Stimulated activated CD4-positive, alpha-beta T cell treated with anti-CD3 and anti-CD28 coated beads, Interleukin-12 subunit alpha, Interleukin-12 subunit beta, amount 100 ng/mL, for 24 hours (primary cell): Measurements from ENCODE around the gene CTBP2.

Source experiments
- DNase-seq, 2 experiments: peaks; one replicate each; pipeline ENCODE4 v3.0.0-alpha.2; 2020; ENCODE audit warnings: low read depth in 2 of 2

Gene CTBP2

DNA sequence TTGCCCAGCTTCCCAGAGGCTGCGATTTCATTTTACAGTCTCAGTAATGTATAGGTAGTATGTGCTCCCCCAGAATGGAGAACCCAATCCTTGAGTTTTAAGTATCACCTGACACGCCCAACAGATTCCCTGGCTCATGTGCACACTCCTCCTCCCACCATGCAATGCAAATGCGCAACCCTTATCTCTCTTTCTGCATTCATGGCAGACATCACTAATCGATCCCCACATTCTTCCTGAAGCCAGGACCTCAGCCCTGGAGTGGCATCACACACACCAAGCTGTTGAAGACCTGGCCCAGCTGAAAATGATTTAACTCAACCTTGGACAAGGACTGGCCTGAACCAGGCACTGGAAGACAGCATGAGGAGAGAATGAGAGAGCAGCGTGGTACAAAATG is 150.0 kb downstream of the CTBP2 start:
- no peak for DNase-seq

DNA sequence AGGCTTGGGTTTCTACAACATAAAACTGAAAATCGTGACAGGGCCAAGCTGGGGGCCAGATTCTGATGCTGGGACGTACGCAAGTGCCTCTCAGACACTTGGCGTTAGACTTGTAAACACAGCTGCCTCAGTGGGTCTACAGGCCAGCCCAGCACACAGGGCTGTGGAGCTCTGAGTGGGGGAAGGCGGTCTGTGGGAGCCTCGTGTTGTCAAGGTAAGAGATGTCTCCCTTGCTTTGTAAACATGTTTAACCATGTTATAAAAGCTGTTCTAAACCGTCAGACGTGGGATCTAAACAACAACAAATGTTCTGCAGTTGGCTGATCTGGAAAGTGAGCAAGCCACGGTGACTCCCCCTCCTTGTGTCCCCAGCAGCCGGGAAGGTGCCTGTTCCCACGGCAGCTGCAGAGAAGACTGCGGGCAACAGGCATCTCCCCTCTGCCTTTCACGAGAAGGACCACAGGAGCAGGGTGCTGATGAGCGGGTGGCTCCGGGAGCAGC is 150.7 kb downstream of the CTBP2 start:
- no peak for DNase-seq

DNA sequence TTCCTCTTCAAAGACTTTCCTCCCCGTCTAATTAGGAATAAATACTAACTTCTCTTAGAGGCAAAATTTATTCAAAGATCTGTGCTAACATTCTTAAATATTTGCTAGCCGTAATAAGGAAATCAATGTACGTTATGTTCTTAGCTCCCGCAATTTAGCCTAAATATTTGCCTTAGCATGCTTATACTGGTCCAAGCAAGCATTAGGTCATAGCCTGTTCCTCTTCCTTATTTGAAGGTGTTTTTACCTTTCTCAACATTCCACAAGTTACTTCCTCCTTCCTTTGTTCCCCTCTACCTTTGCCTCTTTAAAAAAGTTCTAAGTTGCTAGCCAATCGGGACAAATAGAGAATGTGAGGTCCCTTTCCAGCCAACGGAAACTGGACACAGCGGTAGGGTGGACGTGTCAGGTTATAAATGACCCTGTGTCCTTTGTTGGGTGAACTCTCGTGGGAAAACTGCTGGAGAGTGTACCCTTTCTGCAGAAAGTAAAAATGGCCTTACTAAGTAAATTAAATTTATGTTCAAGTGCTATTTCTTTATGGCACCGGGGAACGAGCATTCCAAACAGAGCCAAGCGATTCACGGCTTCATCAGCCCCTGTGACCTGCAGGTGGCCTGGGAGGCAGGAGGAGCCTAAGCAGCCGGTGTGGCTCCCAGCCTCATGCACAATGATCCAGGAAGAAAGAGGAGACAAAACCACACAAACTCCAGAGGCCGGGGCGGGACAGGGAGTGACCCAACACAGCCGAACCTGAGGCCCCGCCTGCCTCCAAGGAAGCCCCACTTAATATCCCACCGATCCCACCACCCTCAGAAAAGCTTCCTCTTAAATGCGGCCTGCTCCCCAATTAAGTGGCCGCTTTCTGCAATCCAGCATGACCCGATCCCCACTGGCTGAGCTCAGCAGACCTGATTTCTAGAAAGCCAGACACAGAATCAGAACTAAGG is 151.4 kb downstream of the CTBP2 start:
- DNase-seq: no peak

DNA sequence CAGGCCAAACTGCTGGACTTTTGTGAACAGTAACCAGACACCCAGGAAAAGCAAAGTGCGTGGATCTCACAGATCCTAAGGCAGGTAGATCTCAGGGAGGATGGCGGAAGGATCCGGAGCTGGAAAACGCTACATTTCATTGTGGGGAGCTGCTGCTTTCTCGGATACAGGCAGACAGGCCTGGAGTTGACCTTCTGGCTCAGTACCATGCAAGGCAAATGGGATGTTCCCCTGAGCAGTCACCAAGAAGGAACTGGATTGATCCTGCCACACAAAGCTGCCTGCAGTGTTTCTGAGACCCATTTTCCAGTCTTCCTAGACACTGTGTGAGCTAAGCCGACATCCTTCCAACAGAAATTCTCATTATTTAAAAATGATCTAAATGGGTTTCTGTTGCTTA is 152.9 kb downstream of the CTBP2 start:
- no peak for DNase-seq

DNA sequence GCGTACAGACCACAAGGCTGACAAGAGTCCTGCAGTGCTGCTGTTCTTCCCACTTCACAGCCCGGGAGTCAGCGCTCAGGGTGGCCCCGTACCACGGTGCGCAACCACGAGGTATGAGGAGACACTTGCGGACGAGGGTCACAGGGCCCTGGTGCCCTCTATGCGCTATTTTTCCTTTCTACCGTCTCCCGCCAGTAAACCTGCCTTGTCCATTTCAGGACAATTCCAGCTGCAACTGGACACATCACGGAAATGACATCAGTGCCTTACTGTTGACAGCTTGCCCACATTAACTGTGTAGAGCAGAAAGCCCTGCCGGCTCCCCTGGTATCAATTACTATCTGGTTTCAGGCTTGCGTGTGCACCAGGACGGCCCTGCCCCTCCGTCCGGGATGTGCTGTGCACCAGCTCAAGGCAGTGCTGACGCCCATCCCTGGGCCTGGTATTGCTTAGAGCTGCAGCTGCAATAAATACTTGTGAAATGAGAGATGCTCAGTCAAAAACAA is 153.4 kb downstream of the CTBP2 start:
- DNase-seq: no peak

DNA sequence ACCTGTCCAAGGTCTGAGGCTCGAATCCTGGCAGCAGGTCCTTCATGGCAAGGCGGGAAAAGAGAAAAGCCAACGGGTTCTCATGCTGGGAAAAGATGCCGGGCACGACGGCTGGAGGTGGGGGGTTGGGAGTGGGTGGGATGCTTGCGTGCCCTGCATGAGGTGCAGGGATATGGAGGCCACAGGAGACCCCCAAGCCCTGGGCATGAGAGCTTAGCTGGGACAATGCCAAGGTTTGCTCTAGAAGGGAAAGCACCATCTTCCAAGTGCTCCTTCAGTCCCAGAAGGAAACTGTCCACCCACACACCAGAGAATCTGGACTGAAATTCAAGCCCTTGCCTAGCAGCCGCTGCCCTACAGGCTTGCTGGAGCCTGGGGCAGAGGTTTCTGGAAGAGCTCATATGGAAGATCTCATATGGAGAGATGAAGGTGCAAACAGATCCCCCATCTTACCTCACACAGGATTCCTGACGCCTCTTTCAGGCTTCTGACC is 154.1 kb downstream of the CTBP2 start:
- no peak for DNase-seq

DNA sequence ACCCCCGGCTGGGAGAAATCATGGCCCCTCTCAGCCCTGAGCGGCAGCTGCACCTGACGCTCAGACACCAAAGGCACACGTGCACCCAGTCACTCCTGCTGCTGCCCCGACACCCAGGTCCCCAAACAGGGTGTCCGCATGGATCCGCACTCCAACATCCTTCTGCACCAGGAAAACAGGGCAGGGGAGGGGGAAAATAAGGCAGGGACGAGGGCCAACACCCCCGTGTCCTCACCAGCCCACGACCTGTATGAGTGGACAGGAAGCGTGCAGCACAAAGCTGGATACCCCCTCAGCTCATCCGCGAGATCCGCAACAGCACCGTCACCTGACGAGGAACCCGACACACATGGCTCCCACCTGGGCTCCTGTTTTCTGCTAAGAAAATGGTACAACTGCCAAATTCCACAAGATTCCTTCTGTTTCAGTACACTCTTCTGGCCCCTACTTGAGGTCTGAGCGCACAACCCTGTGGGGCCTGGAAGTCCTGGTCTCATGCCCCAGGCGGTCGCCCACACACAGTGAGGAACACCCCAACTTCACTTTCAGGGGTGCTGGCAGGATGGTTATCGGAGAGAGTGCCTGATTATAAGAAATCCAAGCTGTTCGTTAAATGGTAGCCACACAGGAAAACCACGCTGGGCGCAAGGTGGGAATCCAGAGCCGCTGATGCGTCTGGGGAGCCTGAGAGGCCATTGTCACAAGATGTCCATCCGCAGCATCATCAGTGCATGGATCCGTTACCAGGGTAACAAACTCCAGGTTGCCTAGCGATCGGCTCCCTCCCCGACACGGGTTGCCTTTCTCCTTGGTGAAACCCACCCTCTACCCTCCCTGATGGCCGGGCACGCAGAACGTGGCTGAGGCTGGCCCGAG is 154.8 kb downstream of the CTBP2 start:
- no peak for DNase-seq

DNA sequence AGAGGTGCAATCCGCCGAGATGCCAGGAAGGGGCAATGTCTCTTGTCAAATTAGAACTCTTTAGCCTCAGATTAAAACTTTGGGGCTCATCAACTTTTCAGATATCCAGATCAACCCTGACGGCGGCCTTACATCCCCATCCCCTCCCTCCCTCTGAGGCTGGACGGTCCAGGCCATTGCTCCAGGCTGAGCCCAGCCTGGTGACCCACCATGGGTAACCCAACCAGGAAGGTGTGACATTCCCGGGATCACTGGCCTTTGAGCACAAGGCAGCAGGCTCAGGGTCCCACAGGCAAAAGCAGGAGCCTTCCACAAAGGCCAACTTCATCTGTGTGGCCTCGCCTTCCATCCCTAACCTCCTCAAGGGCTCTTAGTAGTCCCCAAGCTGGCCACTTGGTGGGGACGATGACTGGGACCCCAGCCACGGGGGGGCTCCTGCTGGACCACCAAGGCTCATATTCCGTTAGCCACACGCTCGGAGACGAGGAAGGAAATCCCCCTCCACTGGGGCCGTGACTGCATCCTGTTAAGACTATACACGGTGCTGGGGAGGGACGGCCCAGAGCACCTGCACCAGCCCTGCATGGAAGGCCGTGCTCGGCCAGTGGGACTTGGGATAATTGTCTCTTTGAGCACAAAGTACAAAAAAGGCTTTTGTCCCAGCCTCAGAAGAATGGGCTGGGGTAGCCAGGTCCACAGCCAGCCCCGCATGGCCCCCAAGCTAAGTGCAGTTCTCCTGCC is 155.6 kb downstream of the CTBP2 start:
- no peak for DNase-seq

DNA sequence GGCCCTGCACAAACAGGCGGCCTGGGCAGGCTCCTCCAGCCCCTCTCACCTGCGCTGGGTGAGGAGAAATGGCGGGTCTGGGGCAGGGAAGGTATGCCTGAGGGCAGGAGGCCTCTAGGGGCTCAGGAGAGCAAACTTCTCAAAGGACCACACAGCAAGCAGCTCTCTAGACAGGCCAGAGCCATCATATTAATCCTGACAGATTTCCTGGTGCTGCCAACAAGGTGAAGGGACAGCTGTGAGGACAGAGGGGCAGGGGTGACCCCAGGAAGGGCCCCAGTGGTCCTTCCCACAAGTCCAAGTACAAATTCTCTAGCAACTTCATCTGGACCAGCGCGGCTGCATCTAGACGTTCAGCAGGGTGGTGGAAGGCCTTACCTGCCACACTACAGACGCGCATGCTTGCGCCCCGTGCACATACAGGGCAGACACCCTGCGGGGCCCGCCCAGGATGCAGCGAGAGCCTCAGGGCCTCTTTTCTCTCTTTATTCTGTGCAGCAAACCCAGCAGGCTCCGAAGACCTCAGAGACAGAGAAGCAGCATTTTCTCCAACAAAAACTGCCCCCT is 156.4 kb downstream of the CTBP2 start:
- DNase-seq: no peak

DNA sequence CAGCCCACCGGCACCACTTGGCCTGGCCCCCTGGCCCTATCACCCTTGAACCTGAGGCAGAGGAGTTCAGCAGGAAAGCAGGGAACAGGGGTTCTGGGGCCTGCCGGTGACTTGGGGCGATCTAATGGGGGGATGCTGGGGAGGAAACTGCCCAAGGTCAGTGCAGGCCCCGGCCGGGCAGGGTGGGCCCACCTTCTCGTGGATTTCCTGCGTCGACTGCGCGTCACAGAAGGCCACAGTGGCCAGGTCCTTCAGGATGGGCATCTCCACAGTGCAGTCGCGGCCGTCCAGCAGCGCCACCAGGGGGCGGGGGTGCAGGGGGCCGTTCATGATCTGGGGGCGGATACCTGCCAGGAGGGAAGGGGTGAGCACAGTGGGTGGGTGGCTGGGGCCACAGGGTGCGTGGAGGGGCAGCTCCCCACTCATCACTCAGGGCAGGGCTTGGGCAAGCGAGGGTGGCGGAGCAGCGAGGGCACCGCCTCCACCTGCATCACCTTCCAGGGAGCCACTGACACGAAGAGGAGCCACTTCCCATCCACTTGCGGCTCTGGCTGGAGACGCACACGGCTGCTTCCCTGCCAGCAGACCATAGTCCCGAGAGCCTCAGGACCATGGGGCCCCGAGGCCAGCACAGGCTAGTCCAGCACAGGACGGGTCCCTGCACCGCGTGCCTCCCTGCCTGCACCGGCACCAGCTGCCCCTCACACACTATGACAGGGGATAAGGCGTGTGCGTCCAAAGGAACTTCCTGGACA is 157.0 kb downstream of the CTBP2 start:
- DNase-seq: no peak

DNA sequence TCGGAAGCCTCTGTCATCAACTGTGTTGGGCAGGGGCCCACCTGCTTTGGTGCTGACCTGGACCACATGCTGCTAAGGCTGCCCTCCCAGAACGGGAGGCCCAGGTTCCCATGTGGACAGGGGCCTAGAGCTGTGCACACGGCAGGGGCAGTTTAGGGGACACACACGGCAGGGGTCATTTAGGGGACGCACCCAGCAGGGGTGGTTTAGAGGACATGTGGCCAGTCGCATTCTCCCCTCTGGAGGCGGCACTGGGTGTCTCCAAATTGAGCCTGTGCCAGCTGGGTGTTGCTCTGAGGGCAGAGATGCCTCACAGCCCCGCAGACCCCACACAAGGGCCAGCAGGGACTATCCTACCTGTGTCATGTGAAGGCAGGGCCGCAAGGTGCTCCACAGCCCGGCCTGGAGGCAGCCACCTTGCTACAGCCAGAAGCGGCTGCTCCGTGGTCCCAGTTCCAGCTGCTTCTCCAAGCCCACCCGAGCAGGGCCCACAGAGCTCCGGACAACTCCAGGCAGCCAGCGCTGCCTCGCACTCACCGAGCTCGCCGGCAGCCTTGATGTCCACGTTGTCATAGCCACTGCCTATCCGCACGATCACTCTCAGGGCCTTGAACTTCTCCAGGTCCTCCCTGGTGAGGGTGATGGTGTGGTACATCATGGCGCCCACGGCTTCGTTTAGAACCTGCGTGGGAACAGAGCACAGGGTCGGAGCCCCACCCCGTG is 157.8 kb downstream of the CTBP2 start:
- no peak for DNase-seq

DNA sequence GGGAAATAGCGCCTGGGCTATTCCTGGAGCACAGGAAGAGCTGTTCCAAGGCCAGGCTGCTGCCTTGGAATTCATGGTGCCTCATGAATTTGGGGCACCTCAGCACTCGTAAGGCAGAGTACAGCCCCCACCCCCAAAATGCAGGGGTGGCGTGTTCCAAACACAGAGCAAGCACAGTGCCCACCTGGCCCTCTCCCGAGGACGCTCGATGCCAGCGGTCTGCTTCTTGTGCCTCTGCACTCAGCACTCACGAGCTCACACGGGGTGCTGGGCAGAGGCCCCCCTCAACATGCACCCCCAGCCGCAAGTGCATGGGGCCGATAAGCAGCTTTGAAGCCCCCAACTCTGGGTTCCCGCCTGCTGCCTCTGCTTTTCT is 158.3 kb downstream of the CTBP2 start:
- no peak for DNase-seq

DNA sequence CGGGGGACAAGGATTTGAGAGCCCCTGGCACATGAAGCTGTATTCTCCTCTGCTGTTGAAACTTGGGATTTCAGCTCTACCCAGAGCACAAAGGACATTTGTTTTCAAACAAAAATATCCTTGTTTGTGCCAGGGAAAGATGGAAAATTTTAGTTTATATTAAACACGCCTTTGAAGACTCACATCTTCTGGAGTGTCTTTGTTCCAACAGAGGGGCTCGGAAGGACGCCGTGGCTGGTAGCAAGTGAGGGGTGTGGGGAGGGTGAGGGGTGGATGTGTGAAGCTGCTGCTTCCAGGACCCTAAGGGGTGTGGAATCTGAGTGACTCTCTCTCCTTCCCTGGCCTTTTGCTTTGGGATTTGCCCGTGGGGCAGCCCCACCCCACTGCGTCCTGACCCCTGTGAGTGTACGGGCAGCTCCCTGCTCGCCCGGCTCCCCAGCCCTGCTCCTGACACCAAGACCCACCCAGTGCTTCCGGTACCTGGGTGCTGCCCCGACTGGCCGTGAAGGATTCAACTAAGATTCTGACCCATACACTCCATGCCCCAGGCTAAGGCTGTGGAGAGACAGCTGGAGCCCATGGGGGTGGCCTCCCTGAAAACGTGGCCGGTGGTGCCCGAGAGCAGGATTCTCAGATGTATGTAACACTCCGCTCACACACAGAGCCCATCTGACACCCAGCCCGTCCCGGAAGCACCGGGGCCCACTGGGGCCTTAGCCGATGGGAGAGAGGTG is 158.9 kb downstream of the CTBP2 start:
- no peak for DNase-seq

DNA sequence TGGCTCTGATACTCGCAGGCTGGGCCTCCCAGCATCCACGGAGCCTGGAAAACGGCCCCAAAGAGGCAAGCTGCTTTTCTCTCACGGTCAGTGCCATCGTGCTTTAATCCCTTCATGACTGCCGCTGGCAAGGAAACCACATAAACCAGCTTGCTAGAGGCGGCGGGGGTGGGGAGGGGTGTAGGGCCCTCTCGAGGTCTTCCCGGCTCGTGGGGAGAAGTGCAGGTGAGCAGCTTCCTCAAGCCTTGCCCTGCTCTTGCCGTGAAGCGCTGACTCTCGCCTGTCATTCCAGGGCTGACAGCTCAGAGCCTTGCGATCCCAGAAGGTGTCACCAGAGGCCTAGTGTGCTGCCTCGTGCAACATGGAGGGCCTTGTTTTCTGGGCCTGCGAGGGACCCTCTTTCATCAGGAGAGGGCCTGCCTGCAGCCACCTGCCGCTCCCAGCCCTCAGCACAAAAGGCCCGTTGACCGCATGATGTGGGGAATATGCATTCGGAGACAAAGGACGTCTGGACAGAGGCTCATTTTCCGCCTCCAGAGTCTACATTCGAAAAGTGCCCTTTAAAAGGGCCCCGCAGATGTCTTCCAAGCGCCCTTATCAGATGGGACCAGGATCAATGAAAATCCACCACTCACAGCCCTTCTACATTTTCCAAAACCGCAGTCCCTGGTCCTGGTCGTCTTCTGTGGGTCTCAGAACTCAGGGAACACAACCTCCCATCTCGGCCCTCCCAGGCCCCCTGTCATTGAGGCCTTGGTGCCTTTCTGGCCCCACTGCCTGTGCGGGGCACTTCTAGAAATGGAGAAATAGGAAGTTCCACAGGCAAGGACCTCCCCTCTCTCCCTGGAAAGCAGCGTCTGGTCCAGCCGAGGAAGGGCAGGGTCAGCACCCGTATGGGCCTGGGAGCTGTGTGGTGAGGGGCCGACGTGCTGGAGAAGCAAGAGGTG is 159.7 kb downstream of the CTBP2 start:
- DNase-seq: no peak

DNA sequence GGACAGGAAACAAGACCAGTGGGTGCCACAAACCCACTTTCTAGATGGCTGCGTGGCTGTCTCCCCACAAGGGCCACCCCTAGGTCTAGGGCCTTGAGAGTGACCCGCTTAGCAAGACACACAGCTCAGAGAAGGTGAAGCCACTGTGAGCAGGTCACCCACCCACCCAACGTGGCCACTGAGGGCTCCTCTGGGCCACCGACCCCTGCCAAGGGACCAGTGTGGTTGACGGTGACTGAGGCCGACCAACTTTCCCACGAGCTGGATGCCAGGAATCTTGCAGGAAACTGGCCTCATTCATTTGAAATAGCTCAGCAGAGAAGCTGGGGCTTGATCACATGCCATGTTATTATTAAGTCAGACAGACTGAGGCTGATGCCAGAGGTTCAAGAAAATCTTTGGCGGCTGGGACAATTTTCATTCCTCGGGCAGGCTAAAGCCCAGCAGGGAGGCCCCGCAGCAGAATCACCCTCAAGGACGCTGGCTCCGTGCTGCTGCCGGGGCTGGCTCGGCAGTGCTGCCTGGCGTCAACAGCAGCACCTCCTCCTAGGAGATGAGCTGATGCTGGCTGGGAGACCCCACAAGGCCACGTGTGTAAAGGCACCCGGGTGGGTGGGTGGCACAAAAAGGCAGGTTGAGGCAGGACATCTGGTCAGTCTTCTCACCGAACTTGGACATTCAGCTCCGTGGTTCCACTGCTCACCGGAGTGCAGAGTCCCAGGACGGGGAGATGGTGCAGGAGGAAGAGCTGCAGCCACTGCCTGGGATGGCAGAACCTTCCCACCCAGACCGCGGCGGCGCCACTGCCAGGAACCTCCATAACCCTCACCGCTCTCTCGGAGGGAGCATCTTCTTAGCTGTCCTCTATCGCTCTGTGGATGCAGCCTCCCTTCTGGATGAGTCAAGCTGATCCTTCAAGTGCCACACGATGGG is 160.7 kb downstream of the CTBP2 start:
- DNase-seq: no peak

DNA sequence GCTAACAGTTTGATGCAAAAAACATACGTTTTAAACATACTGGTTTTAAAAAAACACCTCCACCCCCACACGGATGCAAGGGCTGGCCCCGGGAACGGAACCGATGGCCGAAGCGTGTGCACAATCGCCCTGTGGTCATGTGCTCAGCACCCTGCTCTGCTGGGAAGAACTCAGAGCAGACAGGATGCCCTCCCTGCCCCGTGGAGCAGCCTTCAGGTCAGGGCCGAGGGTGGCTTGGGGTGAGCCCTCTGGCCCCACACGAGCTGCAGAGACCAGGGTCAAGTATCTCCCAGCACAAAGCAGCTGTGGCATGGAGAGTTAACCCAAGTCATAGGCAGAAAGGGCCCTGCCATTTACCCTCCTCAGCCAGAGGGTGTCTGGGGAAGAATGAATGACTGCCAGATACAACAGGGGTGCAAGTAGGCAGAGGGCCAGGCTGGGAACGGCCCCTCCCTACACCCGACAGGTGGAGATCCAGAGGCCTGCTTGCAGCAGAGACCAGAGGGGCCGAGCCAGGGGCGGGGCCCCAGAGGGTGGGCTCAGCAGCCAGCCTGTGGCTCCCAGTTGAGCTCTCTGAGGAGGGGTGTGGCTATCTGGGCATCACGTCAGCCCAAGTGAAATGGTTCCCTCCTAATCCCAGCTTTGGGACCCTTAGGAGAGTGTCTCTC is 161.6 kb downstream of the CTBP2 start:
- no peak for DNase-seq
